ENCODE measurements around the gene PDCD1LG2.
"Not testable (repeated sequence)": the region's sequence is repeated elsewhere in the genome, so short reads cannot be mapped to it uniquely, and the experiment has no call there.

The PDCD1LG2 gene

DNA sequence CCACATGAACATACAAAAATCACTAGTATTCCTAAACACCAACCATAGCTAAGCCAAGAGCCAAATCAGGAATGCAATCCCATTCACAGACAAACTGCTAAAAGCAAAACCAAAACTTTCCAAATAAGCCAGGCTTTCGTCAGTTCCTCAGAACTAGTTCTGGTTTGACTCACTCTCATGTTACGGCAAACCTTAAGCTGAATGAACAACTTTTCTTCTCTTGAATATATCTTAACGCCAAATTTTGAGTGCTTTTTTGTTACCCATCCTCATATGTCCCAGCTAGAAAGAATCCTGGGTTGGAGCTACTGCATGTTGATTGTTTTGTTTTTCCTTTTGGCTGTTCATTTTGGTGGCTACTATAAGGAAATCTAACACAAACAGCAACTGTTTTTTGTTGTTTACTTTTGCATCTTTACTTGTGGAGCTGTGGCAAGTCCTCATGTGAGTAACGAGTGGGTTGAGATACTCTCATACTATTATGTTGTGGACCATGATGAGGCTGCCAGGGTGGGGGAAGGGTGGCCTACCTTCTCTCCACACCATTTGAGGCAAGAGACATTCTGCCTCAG is at the start of gene PDCD1LG2:
Gene PDCD1LG2, plus strand, starts transcription at position 172 of the 572 bp plus-strand sequence. CDS start 12,016 bp downstream, outside the sequence.
- DNase-seq, result peak; percentile 69

DNA sequence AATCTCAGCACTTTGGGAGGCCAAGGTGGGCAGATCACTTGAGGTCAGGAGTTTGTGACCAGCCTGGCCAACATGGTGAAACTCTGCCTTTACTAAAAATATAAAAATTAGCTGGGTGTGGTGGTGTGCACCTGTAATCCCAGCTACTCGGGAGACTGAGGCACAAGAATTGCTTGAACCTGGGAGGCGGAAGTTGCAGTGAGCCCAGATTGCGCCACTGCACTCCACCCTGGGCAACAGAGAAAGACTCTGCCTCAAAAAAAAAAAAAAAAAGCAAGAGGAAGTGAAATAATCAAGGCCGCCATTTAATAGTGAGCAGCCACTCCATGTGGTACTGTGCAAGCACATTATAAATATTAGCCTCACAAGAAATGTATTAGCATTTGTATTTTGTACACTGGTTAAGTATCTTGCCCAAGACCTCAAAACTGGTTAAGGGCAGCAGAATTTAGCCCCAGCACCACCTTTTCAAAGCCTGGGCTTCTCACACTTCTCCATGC is 45.5 kb upstream of the PDCD1LG2 start:
- DNase-seq, result not testable (repeated sequence)

DNA sequence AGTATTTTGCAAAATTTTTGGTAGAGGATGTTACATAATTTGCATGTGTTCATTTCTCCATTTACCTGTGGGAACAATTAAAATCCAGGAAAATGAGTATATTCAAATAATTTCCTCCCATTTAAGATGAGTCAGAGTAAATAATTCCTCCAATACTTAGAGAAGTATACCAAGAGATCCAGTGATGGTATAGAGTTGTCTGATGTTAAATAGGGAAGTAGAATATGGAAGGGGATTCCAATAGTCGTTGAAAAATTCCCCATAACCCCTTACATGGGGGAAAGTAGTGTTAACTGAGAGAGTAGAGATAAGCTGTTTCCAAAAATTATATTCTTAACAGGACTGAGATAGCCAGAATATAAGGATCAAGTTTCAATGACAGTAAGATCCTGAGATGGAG is 44.3 kb upstream of the PDCD1LG2 start:
- no peak for DNase-seq

DNA sequence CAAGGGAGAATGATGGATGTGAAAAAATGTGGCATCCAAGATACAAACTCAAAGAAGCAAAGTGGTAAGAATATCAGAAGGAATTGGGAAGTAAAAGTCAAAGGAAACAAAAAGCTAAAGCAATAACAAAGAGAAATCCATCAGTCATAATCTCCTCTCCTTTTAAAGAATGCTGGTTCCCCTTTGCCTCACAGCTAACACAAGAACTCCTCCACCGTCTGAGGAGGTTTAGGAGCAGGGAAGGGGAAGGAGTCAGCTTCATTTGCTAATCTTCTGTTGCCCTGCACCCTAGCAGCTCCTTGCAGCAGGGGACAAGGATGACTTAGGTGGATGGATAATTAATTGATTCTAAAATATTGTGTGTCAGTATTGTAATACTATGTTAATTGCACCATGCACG is 43.6 kb upstream of the PDCD1LG2 start:
- DNase-seq, result no peak

DNA sequence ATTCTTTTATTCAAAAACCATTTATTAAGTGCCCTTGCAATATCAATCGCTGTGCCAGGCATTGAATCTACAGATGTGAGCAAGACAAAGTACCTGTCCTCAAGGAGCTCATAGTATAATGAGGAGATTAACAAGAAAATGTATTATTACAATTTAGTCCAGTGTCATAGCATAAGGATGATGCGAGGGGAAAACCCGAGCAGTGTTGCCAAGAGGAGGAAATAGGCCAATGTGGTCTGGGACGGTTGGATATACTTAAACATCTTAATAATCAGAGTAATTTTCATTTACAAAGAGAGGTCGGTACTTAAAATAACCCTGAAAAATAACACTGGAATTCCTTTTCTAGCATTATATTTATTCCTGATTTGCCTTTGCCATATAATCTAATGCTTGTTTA is 41.5 kb upstream of the PDCD1LG2 start:
- DNase-seq, result no peak

DNA sequence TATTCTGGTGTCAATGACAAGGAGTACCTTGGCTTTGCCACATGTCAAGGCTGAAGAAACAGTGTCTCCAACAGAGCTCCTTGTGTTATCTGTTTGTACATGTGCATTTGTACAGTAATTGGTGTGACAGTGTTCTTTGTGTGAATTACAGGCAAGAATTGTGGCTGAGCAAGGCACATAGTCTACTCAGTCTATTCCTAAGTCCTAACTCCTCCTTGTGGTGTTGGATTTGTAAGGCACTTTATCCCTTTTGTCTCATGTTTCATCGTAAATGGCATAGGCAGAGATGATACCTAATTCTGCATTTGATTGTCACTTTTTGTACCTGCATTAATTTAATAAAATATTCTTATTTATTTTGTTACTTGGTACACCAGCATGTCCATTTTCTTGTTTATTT is 40.2 kb upstream of the PDCD1LG2 start:
- no peak for DNase-seq

DNA sequence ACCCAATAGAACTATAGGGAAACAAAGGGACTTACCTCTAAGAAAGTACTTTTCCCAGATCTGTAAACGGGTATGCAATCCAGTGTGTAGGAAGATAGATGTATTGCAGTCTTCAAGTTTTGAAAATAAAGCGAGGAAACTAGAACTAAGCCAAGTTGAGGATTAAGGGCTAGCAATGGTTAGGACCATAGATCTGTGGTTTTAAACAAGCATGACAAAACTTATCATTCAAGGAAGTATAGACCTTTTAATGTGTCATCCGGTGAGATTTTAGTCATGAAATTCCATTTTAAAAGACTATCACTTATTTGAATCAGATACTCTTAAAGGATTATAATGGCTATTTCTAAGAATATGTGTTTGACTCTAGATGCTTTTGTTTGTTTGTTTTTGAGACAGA is 39.5 kb upstream of the PDCD1LG2 start:
- no peak for DNase-seq

DNA sequence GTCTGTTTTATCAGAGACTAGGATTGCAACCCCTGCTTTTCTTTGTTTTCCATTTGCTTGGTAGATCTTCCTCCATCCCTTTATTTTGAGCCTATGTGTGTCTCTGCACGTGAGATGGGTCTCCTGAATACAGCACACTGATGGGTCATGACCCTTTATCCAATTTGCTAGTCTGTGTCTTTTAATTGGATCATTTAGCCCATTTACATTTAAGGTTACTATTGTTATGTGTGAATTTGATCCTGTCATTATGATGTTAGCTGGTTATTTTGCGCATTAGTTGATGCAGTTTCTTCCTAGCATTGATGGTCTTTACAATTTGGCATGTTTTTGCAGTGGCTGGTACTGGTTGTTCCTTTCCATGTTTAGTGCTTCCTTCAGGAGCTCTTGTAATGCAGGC is 34.7 kb upstream of the PDCD1LG2 start:
- DNase-seq, result not testable (repeated sequence)

DNA sequence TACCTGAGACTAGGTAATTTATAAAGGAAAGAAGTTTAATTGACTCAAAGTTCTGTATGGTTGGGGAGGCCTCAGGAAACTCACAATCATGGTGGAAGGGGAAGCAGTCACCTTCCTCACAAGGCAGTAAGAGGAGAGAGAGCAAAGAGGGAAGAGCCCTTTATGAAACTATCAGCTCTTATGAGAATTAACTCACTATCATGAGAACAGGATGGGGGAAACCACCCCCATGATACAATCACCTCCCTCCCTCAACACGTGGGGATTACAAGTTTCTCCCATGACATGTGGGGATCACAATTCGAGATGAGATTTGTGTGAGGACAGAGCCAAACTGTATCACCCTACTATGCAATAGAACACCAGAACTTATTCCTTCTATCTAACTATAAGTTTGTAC is 32.1 kb upstream of the PDCD1LG2 start:
- no peak for DNase-seq

DNA sequence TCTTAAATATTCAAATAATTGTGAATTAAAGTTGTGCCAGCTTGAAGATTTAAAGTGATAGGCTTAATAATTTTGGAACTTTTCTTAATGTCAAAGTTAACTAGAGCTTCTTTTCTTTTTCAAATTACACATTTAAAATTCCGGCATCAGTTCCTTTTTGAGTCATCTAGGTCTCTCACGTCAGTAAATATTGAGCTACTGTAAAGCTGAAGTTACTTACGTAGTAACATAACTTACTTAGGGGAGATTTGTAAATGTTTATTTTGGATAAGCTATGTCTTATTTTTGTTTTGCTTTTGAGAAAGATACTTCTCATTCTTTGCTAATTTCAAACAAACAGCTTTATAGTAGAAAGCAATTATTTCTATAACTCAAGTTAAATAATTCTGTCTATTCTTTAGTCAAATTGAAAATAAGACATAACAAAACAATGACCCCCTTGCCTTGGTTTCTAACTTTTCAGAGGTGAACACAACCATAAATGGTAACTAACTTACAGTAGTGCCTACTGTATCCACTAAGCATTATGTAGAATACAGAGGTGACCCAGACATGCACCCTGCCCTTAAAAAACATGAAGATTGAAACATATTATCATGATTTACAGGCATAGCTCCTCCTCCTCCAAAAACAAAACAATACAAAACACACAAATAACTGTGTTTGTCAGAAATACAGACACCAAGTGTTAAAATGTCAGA is 30.2 kb upstream of the PDCD1LG2 start:
- DNase-seq, result no peak

DNA sequence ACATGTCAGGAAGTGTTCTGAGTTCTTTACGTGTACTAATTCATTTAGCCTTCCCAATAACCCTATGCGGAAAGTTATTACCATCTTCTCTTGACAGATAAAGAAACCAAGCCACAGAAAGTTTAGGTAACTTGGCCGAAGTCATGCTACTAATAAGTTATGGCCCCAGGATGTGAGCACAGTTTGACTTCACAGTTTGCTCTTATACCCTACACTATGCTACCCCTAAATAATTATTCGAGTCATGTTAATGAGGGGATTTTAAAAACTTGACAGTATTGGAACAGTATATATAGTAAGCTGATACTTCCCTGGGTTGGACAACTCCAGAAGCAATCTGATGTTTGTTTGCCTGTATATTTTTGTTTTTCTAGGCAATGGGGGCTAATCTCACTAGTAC is 29.4 kb upstream of the PDCD1LG2 start:
- DNase-seq, result no peak

DNA sequence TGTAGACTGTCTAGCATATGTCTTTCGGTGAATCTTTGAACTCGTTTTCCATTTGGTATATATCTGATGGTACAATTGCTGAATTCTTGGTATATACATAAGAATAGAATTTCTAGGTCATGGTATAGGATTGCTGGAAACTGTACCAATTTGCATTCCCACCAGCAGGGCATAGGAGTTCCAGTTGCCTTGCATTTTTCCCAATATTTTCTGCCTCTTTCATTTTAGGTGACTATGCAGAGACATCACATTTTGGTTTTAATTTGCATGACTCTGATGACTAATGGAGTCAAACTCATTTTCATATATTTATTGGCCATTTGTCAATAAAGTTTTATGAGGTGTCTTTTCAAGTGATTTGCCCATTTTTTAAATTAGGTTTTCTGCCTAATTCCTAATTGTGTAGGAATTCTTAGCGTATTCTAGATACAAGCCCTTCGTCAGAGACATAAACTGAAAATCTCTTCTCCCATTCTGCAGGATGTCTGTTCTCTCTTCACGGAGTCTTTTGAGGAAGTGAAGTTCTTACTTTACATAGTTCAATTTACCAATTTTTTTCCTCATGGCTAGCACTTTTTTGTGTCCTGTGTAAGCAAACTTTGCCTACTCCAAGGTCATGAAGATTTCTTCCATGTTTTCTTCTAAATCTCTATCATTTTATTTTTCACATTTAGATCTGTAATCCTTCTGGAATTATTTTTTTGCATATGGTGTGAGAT is 28.9 kb upstream of the PDCD1LG2 start:
- no peak for DNase-seq

DNA sequence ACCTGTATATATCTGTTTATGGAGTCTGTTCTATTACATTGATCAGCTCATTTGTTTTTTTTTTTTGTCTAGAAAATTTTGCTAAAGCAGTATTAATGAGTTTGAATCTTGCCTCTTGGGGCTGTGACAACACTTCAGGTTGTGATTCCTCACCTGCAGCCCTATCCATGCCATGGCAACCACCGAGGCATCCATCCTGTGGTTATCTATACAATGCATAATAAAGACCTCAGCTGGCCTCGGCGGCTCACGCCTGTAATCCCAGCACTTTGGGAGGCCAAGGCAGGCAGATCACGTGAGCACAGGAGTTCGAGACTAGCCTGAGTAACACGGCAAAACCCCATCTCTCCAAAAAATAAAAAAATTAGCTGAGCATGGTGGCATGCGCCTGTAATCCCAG is 28.1 kb upstream of the PDCD1LG2 start:
- DNase-seq, result no peak

DNA sequence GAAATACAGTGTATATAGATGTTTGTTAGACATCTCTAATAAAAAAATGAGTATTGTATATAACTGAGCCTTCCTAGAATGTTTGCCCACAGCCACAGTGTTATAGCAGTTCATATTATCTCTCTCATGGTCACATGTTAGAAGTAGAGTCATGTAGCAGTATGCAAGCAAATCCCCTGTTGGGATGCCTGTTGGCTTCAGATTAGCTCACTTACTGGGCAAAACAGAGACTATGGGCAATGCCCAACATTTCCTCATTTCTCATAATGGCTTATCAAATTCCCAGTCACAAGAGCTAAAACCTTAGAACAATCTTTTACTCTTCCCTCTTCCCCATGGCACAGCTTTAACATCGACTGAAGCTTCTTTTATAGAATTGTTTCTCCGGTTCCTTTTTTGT is 27.0 kb upstream of the PDCD1LG2 start:
- no peak for DNase-seq

DNA sequence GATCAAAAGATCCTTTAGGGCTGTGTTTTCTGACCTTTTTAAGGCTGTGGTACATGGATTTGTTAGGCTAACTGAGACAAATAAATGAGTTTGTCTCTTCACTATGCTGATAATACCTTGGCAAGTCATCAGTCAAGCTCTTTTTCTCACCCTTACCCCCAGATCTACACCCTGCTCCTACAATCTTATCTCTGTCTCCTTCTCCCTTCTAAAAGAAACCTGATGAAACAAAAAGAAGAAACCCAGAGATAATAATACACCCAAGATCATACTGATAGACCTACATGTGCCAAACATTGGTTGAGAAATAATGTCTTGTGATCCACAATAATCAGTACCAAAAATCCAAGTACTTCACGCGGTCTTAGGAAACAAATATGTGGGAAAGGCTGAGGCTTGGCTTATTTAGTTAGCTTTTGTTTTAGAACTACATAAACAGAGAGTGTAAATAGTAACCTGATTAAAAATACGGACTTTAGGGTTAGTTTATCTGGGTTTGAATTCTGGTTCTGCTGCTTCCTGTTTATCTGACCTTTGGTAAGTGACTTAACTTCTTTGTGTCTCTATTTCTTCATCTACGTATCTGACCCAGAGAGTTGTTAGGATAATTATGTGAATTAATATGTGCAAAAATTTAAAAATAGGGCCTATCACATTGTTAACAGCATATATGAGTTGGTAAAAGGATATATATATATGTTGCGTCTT is 24.8 kb upstream of the PDCD1LG2 start:
- no peak for DNase-seq

DNA sequence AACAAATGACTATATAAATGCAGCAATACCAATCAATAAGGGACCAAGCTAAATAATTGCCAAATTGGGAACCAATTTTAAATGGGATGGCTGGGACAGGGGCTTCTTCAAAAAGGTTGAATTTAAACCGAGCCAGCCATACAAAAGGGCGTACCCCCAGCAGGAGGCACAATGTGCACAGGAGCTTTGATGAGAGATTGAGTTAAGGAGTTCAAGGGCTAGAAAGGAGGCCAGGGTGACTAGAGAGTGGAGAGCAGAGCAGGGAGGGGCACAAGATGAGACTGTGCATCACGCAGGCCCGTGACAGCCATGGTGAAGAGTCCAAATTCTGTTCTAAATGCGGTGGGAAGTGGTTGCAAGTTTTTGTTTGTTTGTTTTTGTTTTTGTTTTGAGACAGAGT is 23.3 kb upstream of the PDCD1LG2 start:
- DNase-seq, result no peak

DNA sequence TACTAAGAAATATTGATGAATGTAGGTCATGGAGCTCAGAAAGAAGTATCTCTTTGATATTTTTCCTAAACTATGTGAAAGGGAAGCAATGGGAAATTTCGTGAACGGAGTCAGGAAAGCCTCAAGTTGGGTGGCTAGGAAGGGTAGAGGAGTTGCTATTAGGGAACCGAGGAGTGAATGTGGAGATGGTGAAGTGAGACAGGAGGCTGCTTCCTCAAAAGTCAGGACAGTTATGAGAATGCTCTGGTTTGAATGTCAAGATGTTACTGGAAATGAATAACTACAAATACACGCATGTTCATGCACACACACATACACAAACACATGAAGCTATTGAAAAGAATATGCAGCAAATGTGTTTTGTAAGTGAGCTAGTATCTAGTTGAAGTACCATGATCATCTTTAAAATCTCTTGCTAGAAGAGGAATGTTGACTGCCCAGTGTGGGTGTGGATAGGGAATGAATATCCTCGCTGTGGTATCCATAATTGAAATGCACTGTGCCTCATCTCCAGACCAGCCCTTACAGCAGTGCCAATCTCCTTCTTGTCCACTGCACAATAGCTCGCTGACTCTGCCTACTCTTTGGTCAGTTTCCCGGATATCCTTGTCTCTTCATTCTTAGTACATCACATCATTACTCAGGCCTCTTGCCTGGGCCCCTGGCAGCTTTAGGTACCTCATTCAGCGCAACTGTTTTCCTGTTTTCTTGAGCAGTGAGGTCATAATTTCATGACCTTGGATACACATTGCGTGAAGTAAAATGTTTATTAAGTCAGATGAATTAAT is 21.9 kb upstream of the PDCD1LG2 start:
- DNase-seq, result no peak

DNA sequence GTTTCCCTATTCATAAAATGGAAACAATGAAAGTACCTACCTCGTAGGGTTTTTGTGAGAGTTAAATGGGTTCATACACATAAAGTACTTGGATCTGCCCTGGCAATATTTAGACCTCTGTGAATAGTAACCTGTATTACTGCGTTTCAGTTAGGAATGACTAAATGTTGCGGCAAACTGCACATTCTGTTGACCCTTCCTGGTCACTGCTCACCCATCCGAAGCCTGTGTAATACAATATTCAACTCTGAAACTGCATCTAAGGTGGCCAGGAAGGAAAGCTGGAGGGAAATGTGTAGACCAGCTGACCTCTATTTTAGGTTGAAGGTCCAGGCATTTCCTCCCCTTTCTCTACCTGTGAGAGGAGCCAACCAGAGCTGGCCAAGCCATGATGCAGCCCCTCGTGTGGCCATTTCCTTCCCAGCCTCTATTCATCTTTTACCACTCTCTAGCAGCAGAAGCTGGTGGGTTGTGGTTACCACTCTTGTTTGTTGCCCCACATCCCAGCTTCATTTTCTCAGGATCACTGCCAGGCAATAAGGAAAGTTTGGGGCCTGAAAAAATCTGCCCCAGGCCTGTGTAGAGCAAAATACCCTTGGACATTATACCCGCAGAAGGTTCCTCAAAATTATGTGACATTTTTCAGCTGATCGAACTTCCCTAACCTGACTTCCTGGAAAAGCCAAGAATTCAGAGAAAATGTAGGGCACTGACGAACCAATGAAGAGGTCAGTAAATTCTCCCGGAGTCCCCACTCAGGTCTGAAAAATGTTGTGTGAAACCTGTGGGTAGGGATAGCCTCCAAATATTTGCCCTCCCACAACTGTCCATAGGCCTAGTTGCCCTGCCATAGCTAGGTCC is 20.5 kb upstream of the PDCD1LG2 start:
- no peak for DNase-seq

DNA sequence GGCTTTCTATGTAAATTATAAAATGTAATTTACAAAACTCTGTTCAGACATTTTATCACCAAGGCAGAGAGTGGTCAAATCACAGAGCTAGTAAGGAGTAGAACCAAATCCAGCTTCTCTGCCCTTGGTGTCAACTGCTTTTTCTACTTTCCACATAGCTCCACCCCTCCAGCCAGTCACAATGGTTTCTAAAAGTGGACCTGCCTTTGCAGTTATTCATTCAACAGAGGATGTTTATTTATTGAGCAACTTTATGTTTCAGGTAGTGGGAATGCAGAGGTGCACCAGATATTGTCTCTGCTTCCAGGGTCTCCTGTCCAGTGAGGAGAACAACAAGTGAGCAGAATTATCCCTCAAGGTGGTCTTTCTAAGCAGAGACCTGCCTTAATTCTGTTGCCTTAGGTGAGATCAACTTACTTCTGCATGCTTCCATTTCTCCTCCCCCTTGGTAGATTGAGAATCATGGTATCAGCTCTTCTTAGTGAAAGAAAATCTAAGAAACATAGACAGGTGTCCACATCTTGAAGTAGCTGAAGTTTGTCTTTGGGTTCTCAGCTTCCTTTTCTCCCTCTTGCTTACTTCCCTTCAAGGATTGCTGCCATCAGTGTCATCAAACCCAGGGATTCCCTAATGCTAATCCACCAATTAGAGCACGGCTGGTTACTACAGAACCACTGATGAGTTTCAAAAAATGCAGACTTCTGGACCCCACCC is 17.2 kb upstream of the PDCD1LG2 start:
- no peak for DNase-seq

DNA sequence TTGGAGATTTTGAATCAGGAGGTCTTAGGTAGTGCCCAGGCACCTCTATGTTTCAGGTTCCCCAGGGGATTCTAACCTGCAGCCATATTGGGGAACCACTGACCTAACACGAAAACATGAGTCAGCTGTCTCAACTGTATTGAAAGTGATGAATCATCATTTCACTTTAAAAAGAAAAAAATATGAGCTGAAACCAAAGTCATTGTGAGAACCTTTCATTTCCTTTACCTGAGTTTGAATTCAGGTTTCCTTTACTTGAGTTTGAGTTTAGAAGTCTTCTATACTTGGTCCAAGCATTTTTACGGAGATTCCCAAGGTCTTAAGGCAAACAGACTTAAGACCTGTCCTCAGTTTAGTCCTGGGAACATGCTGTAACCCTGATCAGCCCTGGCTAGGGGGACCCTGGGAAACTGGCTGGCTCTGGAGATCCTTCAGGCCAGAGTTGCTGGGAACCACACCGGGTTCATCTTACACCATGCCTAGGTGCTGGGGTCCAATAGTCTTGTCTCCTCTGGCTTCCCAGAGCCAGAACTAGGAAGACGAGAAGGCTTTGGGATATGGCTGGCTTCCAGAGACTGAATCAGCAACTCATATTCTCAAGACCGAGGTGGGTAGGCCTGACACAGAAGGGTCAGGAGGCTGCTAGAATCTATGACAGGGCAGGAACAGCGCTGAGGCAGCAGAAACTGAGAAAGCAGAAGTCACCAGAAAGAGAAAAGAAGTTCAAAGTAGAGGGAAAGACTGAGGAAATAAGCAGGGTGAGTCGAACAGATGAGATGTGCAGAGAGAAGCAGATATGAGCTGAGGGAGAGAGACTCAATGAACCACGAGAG is 16.4 kb upstream of the PDCD1LG2 start:
- peak; percentile 42 for DNase-seq
